HG03108 (cell line): ENCODE results near the gene DLL3.

Experiments
- ATAC-seq: cut with Tn5 transposase; IDR thresholded peaks from one replicate; pipeline ENCODE4 v1.9.1; 2021; ENCODE audit warnings: moderate library complexity; ENCODE audit not compliant: unreplicated experiment

The DLL3 gene

GRCh38 chr19:39550197-39550596 is 51.5 kb downstream of the DLL3 start:
- ATAC-seq = no peak

GRCh38 chr19:39553082-39553652 is 54.4 kb downstream of the DLL3 start:
- no peak for ATAC-seq

GRCh38 chr19:39554701-39555311 is 56.1 kb downstream of the DLL3 start:
- ATAC-seq = no peak

- ATAC-seq = no peak
These were observed 57.1 kb downstream of the DLL3 start for GRCh38 chr19:39555883-39556282.
